ENCODE results near the gene NRG2.

DNA sequence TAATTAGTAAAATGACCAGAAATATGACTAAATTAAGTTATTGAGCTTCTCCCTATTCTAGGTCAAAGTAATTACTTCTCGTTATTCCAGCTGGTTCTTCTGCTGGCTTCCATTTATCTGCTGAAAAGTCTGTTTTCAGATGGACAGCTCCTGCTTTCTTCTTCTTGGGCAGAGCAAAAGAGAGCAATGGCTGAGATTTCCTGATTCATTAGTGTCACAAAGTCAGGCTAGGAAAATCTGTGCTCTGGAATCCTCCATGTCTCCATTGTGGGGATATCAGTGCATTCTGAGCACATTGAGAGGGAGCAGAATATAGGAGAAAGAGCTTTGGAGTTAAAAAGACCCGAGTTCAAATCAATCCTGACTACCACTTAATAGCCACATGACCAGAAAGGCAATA, 33.7 kb upstream of the NRG2 start:
- TF ChIP-seq, protein P1, sequence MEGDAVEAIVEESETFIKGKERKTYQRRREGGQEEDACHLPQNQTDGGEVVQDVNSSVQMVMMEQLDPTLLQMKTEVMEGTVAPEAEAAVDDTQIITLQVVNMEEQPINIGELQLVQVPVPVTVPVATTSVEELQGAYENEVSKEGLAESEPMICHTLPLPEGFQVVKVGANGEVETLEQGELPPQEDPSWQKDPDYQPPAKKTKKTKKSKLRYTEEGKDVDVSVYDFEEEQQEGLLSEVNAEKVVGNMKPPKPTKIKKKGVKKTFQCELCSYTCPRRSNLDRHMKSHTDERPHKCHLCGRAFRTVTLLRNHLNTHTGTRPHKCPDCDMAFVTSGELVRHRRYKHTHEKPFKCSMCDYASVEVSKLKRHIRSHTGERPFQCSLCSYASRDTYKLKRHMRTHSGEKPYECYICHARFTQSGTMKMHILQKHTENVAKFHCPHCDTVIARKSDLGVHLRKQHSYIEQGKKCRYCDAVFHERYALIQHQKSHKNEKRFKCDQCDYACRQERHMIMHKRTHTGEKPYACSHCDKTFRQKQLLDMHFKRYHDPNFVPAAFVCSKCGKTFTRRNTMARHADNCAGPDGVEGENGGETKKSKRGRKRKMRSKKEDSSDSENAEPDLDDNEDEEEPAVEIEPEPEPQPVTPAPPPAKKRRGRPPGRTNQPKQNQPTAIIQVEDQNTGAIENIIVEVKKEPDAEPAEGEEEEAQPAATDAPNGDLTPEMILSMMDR (conservative IDR thresholded peaks at IDR 0.05; ENCODE audit: low read depth in 2 of 2): no peak
- no peak for TF ChIP-seq EZH2 (IDR thresholded peaks at IDR 0.05; ENCODE audit: low read depth, unreplicated experiment)

Data from GM23338 (cell line).